ENCODE data around the gene LGSN. TPM values are rescaled to one million over a fixed set of nuclear protein-coding genes. Genes with fewer than 3 reads are reported as not detected.

The LGSN gene
- total RNA-seq, 1 donor from 2014 or later, result not detected

- Histone ChIP-seq H3K36me3 (no peaks in the 10 kb centered on the region), H3K27me3 (no peaks in the 10 kb centered on the region), H3K4me1 (no peaks in the 10 kb centered on the region), H3K4me3 (no peak overlapping the region), H3K9me3 (no peaks in the 10 kb centered on the region), H3K27ac (no peak overlapping the region)
- no peak for DNase-seq (ENCODE audit: low spot score in 2 of 2)
- no peak for TF ChIP-seq CTCF (IDR thresholded peaks at IDR 0.05)
- intact Hi-C loops (cut with DNase I), result no loop called here
Measured at GRCh38 chr6:63268574-63268973, 51.2 kb downstream of the LGSN start.

- intact Hi-C loops (cut with DNase I), result no loop called here
- TF ChIP-seq CTCF (IDR thresholded peaks at IDR 0.05), result no peak
- H3K27ac ChIP-seq, result no peak overlapping the region
- H3K27me3 ChIP-seq, result no peaks in the 10 kb centered on the region
- no peak overlapping the region for H3K4me3 ChIP-seq
- H3K4me1 ChIP-seq, result no peaks in the 10 kb centered on the region
- no peak for DNase-seq (ENCODE audit: low spot score in 2 of 2)
- H3K9me3 ChIP-seq, result no peaks in the 10 kb centered on the region
- H3K36me3 ChIP-seq, result no peaks in the 10 kb centered on the region
Measured at GRCh38 chr6:63267828-63268227, 52.0 kb downstream of the LGSN start.

- no peak overlapping the region for H3K4me3 ChIP-seq
- no peaks in the 10 kb centered on the region for H3K4me1 ChIP-seq
- H3K36me3 ChIP-seq, result no peaks in the 10 kb centered on the region
- intact Hi-C loops (cut with DNase I), result no loop called here
- TF ChIP-seq CTCF (IDR thresholded peaks at IDR 0.05), result no peak
- H3K27ac ChIP-seq, result no peak overlapping the region
- no peaks in the 10 kb centered on the region for H3K9me3 ChIP-seq
- no peaks in the 10 kb centered on the region for H3K27me3 ChIP-seq
- DNase-seq (ENCODE audit: low spot score in 2 of 2), result no peak
Measured at GRCh38 chr6:63267046-63267445, 52.7 kb downstream of the LGSN start.

- no peak for DNase-seq (ENCODE audit: low spot score in 2 of 2)
- Histone ChIP-seq H3K4me1 (no peaks in the 10 kb centered on the region), H3K36me3 (no peaks in the 10 kb centered on the region), H3K9me3 (no peaks in the 10 kb centered on the region), H3K27ac (no peak overlapping the region), H3K27me3 (no peaks in the 10 kb centered on the region), H3K4me3 (no peak overlapping the region)
- TF ChIP-seq CTCF (IDR thresholded peaks at IDR 0.05), result no peak
- intact Hi-C loops (cut with DNase I), result no loop called here
Measured at GRCh38 chr6:63263444-63263843, 56.3 kb downstream of the LGSN start.

GRCh38 chr6:63261820-63262219 is 58.0 kb downstream of the LGSN start:
- H3K4me1 ChIP-seq, result no peaks in the 10 kb centered on the region
- DNase-seq (ENCODE audit: low spot score in 2 of 2), result no peak
- H3K27me3 ChIP-seq, result no peaks in the 10 kb centered on the region
- no peak for TF ChIP-seq CTCF (IDR thresholded peaks at IDR 0.05)
- no peaks in the 10 kb centered on the region for H3K9me3 ChIP-seq
- H3K36me3 ChIP-seq, result no peaks in the 10 kb centered on the region
- H3K4me3 ChIP-seq, result no peak overlapping the region
- intact Hi-C loops (cut with DNase I), result no loop called here
- no peak overlapping the region for H3K27ac ChIP-seq

- no peaks in the 10 kb centered on the region for H3K4me1 ChIP-seq
- H3K4me3 ChIP-seq, result no peak overlapping the region
- DNase-seq (ENCODE audit: low spot score in 2 of 2), result no peak
- H3K9me3 ChIP-seq, result no peaks in the 10 kb centered on the region
- intact Hi-C loops (cut with DNase I), result no loop called here
- TF ChIP-seq CTCF (IDR thresholded peaks at IDR 0.05), result no peak
- no peaks in the 10 kb centered on the region for H3K27me3 ChIP-seq
- H3K27ac ChIP-seq, result no peak overlapping the region
- no peaks in the 10 kb centered on the region for H3K36me3 ChIP-seq
Measured at GRCh38 chr6:63259153-63259552, 60.6 kb downstream of the LGSN start.
